Measurements from ENCODE around the gene CHRNA7. TPM values are rescaled to one million over a fixed set of nuclear protein-coding genes. Genes with fewer than 3 reads are reported as not detected.

CHRNA7 gene
- total RNA-seq, 4 donors from 2014 or later: 1.6 to 9.1 (median 2.8) TPM

GRCh38 chr15:32108661-32109060 is 78.3 kb downstream of the CHRNA7 start:
- no peak for DNase-seq
- Histone ChIP-seq H3K36me3 (no peaks in the 10 kb centered on the region), H3K9me3 (no peaks in the 10 kb centered on the region), H3K27ac (no peak overlapping the region), H3K27me3 (no peaks in the 10 kb centered on the region), H3K4me3 (no peak overlapping the region), H3K4me1 (no peaks in the 10 kb centered on the region)
- intact Hi-C loops (cut with DNase I; ENCODE audit: low total_unique reads): no loop called here
- no peak for TF ChIP-seq POLR2A (IDR thresholded peaks at IDR 0.05)
- TF ChIP-seq, protein P1, sequence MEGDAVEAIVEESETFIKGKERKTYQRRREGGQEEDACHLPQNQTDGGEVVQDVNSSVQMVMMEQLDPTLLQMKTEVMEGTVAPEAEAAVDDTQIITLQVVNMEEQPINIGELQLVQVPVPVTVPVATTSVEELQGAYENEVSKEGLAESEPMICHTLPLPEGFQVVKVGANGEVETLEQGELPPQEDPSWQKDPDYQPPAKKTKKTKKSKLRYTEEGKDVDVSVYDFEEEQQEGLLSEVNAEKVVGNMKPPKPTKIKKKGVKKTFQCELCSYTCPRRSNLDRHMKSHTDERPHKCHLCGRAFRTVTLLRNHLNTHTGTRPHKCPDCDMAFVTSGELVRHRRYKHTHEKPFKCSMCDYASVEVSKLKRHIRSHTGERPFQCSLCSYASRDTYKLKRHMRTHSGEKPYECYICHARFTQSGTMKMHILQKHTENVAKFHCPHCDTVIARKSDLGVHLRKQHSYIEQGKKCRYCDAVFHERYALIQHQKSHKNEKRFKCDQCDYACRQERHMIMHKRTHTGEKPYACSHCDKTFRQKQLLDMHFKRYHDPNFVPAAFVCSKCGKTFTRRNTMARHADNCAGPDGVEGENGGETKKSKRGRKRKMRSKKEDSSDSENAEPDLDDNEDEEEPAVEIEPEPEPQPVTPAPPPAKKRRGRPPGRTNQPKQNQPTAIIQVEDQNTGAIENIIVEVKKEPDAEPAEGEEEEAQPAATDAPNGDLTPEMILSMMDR (IDR thresholded peaks at IDR 0.05): no peak

- no peak for TF ChIP-seq POLR2A (IDR thresholded peaks at IDR 0.05)
- TF ChIP-seq, protein P1 (IDR thresholded peaks at IDR 0.05): no peak
- no peak overlapping the region for H3K27ac ChIP-seq
- intact Hi-C loops (cut with DNase I; ENCODE audit: low total_unique reads): no loop called here
- no peaks in the 10 kb centered on the region for H3K27me3 ChIP-seq
- no peaks in the 10 kb centered on the region for H3K4me1 ChIP-seq
- H3K9me3 ChIP-seq: no peaks in the 10 kb centered on the region
- no peak for DNase-seq
- no peaks in the 10 kb centered on the region for H3K36me3 ChIP-seq
- H3K4me3 ChIP-seq: no peak overlapping the region
Measured at GRCh38 chr15:32112101-32112500, 81.8 kb downstream of the CHRNA7 start.

- DNase-seq: no peak
Measured at GRCh38 chr15:32113224-32113623, 82.9 kb downstream of the CHRNA7 start.

DNA sequence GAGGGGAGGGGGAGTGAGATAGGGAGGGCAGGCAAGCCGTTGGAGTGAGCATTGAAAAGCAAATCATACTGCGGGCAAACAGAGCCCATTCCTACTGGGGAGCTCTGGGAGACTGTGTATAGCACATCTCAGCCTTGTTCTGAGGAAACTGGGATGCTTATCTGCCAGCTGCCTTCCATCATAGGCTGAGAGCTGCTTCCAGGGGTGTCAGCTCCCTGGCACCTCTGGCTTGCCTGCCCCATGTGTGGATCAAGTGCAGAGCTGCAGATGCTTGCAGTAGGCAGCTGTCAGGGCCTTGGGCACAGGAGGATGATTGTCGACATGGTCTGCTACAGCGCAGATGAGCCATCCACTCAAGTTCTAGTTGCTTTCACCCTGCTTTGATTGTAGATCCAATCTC is 86.8 kb downstream of the CHRNA7 start:
- no peaks in the 10 kb centered on the region for H3K4me1 ChIP-seq

More at GRCh38 chr15:32113224-32113623, 82.9 kb downstream of the CHRNA7 start:
- intact Hi-C loops (cut with DNase I; ENCODE audit: low total_unique reads): no loop called here
- no peak for TF ChIP-seq POLR2A (IDR thresholded peaks at IDR 0.05)
- TF ChIP-seq, protein P1 (IDR thresholded peaks at IDR 0.05): no peak
- Histone ChIP-seq H3K4me3 (no peak overlapping the region), H3K9me3 (no peaks in the 10 kb centered on the region), H3K27ac (no peak overlapping the region), H3K36me3 (no peaks in the 10 kb centered on the region), H3K27me3 (no peaks in the 10 kb centered on the region), H3K4me1 (no peaks in the 10 kb centered on the region)

GRCh38 chr15:32119286-32119685 is 89.0 kb downstream of the CHRNA7 start:
- Histone ChIP-seq H3K27me3 (no peaks in the 10 kb centered on the region), H3K27ac (no peak overlapping the region), H3K9me3 (no peaks in the 10 kb centered on the region), H3K36me3 (no peaks in the 10 kb centered on the region), H3K4me3 (no peak overlapping the region), H3K4me1 (no peaks in the 10 kb centered on the region)
- intact Hi-C loops (cut with DNase I; ENCODE audit: low total_unique reads): no loop called here
- no peak for DNase-seq
- TF ChIP-seq, protein P1 (IDR thresholded peaks at IDR 0.05): no peak
- no peak for TF ChIP-seq POLR2A (IDR thresholded peaks at IDR 0.05)

More for the DNA sequence above, 86.8 kb downstream of the CHRNA7 start:
- no peak for TF ChIP-seq POLR2A (IDR thresholded peaks at IDR 0.05)
- TF ChIP-seq, protein P1 (IDR thresholded peaks at IDR 0.05): no peak
- intact Hi-C loops (cut with DNase I; ENCODE audit: low total_unique reads): no loop called here
- H3K9me3 ChIP-seq: no peaks in the 10 kb centered on the region
- H3K27ac ChIP-seq: no peak overlapping the region
- no peak for DNase-seq
- no peak overlapping the region for H3K4me3 ChIP-seq
- no peaks in the 10 kb centered on the region for H3K36me3 ChIP-seq
- no peaks in the 10 kb centered on the region for H3K27me3 ChIP-seq

Data from uterus (tissue), 4 donors.